ENCODE measurements around the gene ARG1.
"Not testable (repeated sequence)": the region's sequence is repeated elsewhere in the genome, so short reads cannot be mapped to it uniquely, and the experiment has no call there.

Gene ARG1

DNA sequence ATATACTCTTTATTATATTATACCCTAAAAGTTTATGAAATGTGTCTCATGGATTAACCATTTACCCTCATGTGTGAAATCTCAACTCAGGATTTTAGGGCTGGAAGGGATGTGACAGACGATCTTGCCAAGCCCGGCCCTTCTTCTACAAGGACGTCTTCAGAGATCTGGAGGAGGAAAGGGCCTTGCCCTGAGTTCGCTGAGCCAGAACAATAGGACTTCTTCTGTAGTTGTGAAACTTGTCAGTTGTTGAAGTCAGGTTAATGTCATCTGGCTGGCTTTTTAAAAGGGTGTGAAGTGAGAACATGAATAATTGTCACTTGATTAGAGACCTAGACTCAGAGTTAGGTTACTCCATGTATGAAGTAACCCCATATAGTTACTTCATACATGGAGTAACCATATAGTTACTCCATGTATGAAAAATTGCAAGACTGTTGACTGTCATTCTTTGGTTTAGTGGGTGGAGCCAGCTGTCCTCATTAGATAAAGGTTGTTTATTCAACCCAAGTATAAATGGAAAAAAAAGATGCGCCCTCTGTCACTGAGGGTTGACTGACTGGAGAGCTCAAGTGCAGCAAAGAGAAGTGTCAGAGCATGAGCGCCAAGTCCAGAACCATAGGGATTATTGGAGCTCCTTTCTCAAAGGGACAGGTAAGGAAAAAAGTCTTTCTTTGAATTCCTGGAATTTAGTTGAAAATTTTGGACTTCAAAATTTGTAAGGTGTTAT lies at the start of gene ARG1:
ARG1 (plus strand) TSS at position 541 of the 730 bp plus-strand sequence; CDS start at position 598, 57 bp downstream.
- no peak for DNase-seq
- in situ Hi-C loops (cut with HindIII; ENCODE audit: low pct_ligation_motif_present, low pct_unique_long_range_greater_than_20kb, low sequenced_read_pairs): no loop called here

GRCh38 chr6:131523988-131524673 lies 48.9 kb upstream of the ARG1 start:
- no peak for DNase-seq
- in situ Hi-C loops (cut with HindIII; ENCODE audit: low pct_ligation_motif_present, low pct_unique_long_range_greater_than_20kb, low sequenced_read_pairs): no loop called here

DNA sequence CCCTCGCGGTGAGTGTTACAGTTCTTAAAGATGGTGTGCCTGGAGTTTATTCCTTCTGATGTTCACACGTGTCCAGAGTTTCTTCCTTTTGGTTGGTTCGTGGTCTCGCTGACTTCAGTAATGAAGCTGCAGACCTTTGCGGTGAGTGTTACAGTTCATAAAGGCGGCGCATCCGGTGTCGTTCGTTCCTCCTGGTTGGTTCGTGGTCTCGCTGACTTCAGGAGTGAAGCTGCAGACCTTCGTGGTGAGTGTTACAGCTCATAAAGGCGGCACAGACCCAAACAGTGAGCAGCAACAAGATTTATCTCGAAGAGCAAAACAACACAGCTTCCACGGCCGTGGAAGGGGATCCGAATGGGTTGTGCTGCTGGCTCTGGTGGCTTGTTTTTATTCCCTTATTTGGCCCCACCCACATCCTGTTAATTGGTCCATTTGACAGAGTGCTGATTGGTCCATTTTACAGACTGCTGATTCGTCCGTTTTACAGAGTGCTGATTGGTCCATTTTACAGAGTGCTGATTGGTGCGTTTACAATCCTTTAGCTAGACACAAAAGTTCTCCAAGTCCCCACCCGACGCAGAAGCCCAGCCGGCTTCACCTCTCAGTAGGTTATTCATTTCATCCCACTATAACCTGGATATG lies 48.2 kb upstream of the ARG1 start:
- in situ Hi-C loops (cut with HindIII; ENCODE audit: low pct_ligation_motif_present, low pct_unique_long_range_greater_than_20kb, low sequenced_read_pairs): no loop called here
- DNase-seq: no peak

DNA sequence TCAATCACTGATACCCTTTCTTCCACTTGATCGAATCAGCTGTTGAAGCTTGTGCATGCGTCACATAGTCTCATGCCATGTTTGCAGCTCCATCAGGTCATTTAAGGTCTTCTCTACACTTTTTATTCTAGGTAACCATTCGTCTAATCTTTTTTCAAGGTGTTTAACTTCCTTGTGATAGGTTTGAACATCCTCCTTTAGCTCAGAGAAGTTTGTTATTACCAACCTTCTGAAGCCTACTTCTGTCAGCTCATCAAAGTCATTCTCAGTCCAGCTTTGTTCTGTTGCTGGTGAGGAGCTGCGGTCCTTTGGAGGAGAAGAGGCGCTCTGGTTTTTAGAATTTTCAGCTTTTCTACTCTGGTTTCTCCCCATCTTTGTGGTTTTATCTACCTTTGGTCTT lies 42.1 kb upstream of the ARG1 start:
- in situ Hi-C loops (cut with HindIII; ENCODE audit: low pct_ligation_motif_present, low pct_unique_long_range_greater_than_20kb, low sequenced_read_pairs); DNase-seq: not testable (repeated sequence)

DNA sequence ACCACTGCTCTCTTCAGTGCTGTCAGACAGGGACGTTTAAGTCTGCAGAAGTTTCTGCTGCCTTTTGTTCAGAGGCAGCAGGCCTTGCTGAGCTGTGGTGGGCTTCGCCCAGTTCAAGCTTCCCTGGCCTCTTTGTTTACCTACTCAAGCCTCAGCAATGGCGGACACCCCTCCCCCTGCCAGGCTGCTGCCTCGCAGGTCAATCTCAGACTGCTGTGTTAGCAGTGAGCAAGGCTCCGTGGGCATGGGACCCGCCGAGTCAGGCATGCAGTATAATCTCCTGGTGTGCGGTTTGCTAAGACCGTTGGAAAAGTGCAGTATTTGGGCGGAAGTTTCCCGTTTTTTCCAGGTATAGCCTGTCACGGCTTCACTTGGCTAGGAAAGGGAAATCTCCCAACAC lies 41.3 kb upstream of the ARG1 start:
- DNase-seq; in situ Hi-C loops (cut with HindIII; ENCODE audit: low pct_ligation_motif_present, low pct_unique_long_range_greater_than_20kb, low sequenced_read_pairs): not testable (repeated sequence)

GRCh38 chr6:131532580-131533039 lies 40.4 kb upstream of the ARG1 start:
- in situ Hi-C loops (cut with HindIII; ENCODE audit: low pct_ligation_motif_present, low pct_unique_long_range_greater_than_20kb, low sequenced_read_pairs): no loop called here
- DNase-seq: no peak

DNA sequence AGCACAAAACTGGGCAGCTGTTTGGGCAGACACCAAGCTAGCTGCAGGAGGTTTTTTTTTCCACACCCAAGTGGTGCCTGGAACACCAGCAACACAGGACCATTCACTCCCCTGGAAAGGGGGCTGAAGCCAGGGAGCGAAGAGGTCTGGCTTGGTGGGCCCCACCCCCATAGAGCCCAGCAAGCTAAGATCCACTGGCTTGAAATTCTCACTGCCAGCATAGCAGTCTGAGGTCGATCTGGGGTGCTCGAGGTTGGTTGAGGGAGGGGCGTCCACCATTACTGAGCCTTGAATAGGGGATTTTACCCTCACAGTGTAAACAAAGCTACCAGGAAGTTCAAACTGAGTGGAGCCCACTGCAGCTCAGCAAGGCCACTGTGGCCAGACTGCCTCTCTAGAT lies 34.4 kb upstream of the ARG1 start:
- in situ Hi-C loops (cut with HindIII; ENCODE audit: low pct_ligation_motif_present, low pct_unique_long_range_greater_than_20kb, low sequenced_read_pairs); DNase-seq: not testable (repeated sequence)

GRCh38 chr6:131545317-131545716 lies 27.7 kb upstream of the ARG1 start:
- in situ Hi-C loops (cut with HindIII; ENCODE audit: low pct_ligation_motif_present, low pct_unique_long_range_greater_than_20kb, low sequenced_read_pairs): no loop called here
- DNase-seq: no peak

DNA sequence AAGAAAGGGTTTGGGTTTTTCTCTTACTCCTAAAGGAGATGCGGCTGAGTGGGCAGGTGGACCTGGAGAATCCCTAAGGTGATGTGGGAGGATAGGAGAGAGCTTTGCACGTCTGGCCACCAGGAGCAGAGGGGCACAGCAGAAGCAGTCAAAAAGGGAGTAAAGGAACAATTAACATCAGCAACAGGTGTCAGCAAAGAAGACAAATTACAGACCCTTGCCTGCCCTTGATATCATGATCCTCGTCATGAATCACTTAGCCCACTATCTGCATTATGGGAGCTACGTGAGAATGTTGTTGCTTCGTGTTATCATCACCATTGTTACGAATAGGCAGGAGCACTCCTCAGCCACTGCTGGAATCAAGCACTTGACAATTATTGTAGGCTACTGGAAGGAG lies 25.5 kb upstream of the ARG1 start:
- in situ Hi-C loops (cut with HindIII; ENCODE audit: low pct_ligation_motif_present, low pct_unique_long_range_greater_than_20kb, low sequenced_read_pairs): no loop called here
- DNase-seq: no peak

DNA sequence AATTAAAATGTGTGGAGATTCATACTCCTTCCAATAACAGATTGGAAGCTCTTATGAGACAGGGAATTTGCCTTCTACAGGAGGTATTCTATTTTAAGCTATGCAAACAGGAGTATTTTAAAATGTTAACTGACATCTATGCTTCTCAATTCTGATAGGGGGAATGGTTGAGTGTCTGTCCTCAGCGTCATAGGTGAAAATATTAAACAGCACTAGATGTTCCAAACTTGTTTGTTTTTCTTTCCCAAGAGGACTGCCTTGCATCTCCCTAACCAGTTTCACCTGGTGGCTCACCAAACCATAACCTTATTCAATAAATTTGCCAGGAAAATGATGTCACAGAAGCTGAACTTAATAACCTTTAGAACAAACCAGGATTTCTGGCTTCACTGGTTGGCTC lies 24.6 kb upstream of the ARG1 start:
- no peak for DNase-seq
- in situ Hi-C loops (cut with HindIII; ENCODE audit: low pct_ligation_motif_present, low pct_unique_long_range_greater_than_20kb, low sequenced_read_pairs): no loop called here

- in situ Hi-C loops (cut with HindIII; ENCODE audit: low pct_ligation_motif_present, low pct_unique_long_range_greater_than_20kb, low sequenced_read_pairs): no loop called here
- DNase-seq: no peak
Measured at GRCh38 chr6:131549811-131550210, 23.2 kb upstream of the ARG1 start.

DNA sequence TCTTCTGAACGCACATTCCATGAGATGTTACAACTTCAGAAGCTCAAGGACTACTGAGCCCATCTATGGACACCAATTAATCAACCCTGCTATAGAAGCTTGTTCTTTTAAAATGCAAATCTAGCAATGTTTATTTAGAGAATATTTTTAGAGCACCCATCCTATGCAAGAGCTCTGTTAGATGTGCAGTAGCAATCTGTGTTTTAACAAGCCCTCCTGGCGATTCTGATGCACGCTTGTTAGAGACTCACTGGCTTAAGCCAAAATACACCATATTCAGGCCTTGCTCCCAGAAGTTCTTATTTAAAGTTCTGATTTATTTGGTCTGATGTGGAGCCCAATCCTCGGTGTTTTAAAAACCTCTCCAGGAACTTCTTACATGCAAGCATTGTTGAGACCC lies 21.1 kb upstream of the ARG1 start:
- in situ Hi-C loops (cut with HindIII; ENCODE audit: low pct_ligation_motif_present, low pct_unique_long_range_greater_than_20kb, low sequenced_read_pairs): no loop called here
- DNase-seq: no peak

GRCh38 chr6:131552572-131552971 lies 20.5 kb upstream of the ARG1 start:
- DNase-seq: no peak
- in situ Hi-C loops (cut with HindIII; ENCODE audit: low pct_ligation_motif_present, low pct_unique_long_range_greater_than_20kb, low sequenced_read_pairs): no loop called here

DNA sequence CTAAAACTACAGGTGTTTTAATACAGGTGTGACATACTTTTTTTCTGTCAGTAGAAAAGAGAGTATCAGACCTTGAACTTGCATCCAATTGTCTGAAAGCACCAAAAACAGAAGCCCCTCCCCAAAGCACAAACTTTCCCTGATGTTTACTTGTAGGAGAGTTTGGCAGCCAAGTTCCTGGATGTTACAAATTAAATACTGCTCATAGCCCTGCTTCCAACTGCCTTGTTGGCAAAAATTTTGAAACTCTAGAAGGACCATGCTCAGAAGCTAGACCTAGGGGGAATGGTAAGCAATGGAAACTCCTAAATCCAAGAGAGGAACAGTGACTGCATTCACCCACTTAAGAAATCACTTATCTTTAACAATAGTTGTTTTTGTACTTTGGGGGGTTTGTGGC lies 17.0 kb upstream of the ARG1 start:
- no peak for DNase-seq
- in situ Hi-C loops (cut with HindIII; ENCODE audit: low pct_ligation_motif_present, low pct_unique_long_range_greater_than_20kb, low sequenced_read_pairs): no loop called here

GRCh38 chr6:131558922-131559321 lies 14.1 kb upstream of the ARG1 start:
- in situ Hi-C loops (cut with HindIII; ENCODE audit: low pct_ligation_motif_present, low pct_unique_long_range_greater_than_20kb, low sequenced_read_pairs): no loop called here
- no peak for DNase-seq

GRCh38 chr6:131561925-131562707 lies 10.9 kb upstream of the ARG1 start:
- DNase-seq: no peak

GRCh38 chr6:131565056-131565455 lies 8.0 kb upstream of the ARG1 start:
- DNase-seq: no peak
- in situ Hi-C loops (cut with HindIII; ENCODE audit: low pct_ligation_motif_present, low pct_unique_long_range_greater_than_20kb, low sequenced_read_pairs): no loop called here

More at GRCh38 chr6:131561925-131562707, 10.9 kb upstream of the ARG1 start:
- in situ Hi-C loops (cut with HindIII; ENCODE audit: low pct_ligation_motif_present, low pct_unique_long_range_greater_than_20kb, low sequenced_read_pairs): no loop called here

DNA sequence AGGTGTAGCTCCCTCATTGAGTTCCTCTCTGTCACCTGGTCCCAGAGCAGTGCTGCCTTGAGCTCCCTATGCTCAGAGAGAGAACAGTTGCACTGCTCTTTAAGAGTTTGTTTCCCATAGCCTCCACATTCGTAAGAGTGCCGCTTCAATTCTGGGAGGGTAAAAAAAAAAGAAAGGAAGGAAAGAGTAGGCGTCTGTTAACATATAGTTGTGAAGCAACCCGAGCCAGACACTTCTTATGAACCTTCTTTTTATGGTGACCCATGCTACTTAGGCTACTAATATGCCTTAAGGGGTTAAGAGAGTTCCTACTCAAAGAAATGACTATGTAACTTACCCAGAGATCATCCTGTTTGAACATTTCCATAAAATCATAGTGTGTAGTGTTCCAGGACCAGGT lies 4.3 kb upstream of the ARG1 start:
- no peak for DNase-seq
- in situ Hi-C loops (cut with HindIII; ENCODE audit: low pct_ligation_motif_present, low pct_unique_long_range_greater_than_20kb, low sequenced_read_pairs): no loop called here

GRCh38 chr6:131574133-131574532 lies 1.1 kb downstream of the ARG1 start:
- in situ Hi-C loops (cut with HindIII; ENCODE audit: low pct_ligation_motif_present, low pct_unique_long_range_greater_than_20kb, low sequenced_read_pairs): no loop called here
- DNase-seq: no peak

Measured in ACHN (cell line).